Activated T-cell treated with anti-CD3 and anti-CD28 coated beads, Interleukin-2, amount 50 U/mL, for 72 hours (primary cell): ENCODE results near the gene ACSS1. TPM values are rescaled to one million over a fixed set of nuclear protein-coding genes. Genes with fewer than 3 reads are reported as not detected.
A peak's percentile ranks its signal among the peaks of the same experiment; 100 is the strongest.

Source experiments
- ATAC-seq, 2 donors: fragments of 150-1000 bp; cut with Tn5 transposase; replicated peaks in 1 of 2; 2 replicates each; pipeline ENCODE4 v1.10.0; 2021; ENCODE audit warnings: moderate library complexity in 2 of 2, mild to moderate bottlenecking in 1 of 2
- DNase-seq, 2 donors: peaks; one replicate each; pipeline ENCODE4 v3.0.0; 2021 to 2022; ENCODE audit warnings: mixed read lengths in 1 of 2
- H3K27ac Mint-ChIP-seq: one replicate; pipeline ENCODE4 v1.8.0; 2022; ENCODE audit warnings: mild to moderate bottlenecking, moderate library complexity, mixed read lengths
- H3K27me3 Mint-ChIP-seq: one replicate; pipeline ENCODE4 v1.8.0; 2022; ENCODE audit warnings: low read depth, mixed read lengths
- H3K36me3 Mint-ChIP-seq, 2 donors: one replicate each; pipeline ENCODE4 v1.8.0; 2022; ENCODE audit warnings: mixed read lengths in 2 of 2, mild to moderate bottlenecking in 1 of 2; ENCODE audit not compliant: insufficient read depth in 2 of 2
- H3K4me1 Mint-ChIP-seq: one replicate; pipeline ENCODE4 v1.8.0; 2022; ENCODE audit warnings: low read depth, mixed read lengths
- H3K4me3 Mint-ChIP-seq, 2 donors: one replicate each; pipeline ENCODE4 v1.8.0; 2022; ENCODE audit warnings: mild to moderate bottlenecking in 2 of 2, mixed read lengths in 2 of 2, moderate library complexity in 2 of 2
- H3K9me3 Mint-ChIP-seq, 2 donors: one replicate each; pipeline ENCODE4 v1.8.0; 2022; ENCODE audit warnings: mixed read lengths in 2 of 2
- total RNA-seq, 2 donors: library from RNA; stranded (reverse); gene quantifications; one replicate each; pipeline ENCODE4 v1.2.3, GENCODE V29; 2022

Gene ACSS1
- total RNA-seq, 2 donors from 2014 or later: 18.2 to 23.8 TPM

- Mint-ChIP-seq H3K27me3 (no peaks in the 10 kb centered on the region), H3K27ac (peak overlapping the region; percentile 54), H3K36me3 (peaks cover 33 to 63% of the 10 kb centered on the region in 2 donors), H3K4me3 (no peak overlapping the region), H3K9me3 (peaks cover 6% of the 10 kb centered on the region in 2 donors), H3K4me1 (peaks cover 21% of the 10 kb centered on the region)
- ATAC-seq (no peak), DNase-seq (no peak)
Observed at GRCh38 chr20:24977797-24978196, 80.1 kb downstream of the ACSS1 start.

GRCh38 chr20:24977336-24977735, 80.6 kb downstream of the ACSS1 start:
- ATAC-seq (no peak), DNase-seq (no peak)
- Mint-ChIP-seq H3K27ac (no peak overlapping the region), H3K9me3 (peaks cover 6% of the 10 kb centered on the region in 2 donors), H3K36me3 (peaks cover 31 to 61% of the 10 kb centered on the region in 2 donors), H3K4me1 (peaks cover 19% of the 10 kb centered on the region), H3K27me3 (no peaks in the 10 kb centered on the region), H3K4me3 (no peak overlapping the region)

DNA sequence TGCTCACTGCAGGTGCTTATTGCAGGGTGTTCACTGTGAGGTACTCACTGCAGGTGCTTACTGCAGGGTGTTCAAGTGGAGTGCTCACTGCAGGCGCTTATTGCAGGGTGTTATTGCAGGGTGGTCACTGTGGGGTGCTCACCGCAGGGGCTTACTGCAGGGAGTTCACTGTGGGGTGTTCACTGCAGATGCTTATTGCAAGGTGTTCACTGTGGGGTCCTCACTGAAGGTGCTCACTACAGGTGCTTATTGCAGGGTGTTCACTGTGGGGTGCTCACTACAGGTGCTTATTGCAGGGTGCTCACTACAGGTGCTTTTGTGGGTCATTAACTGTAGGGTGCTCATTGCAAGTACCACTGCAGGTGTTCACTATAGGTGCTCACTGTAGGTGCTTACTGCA, 85.6 kb downstream of the ACSS1 start:
- Mint-ChIP-seq H3K4me1 (no peaks in the 10 kb centered on the region), H3K27ac (no peak overlapping the region), H3K9me3 (peaks cover 6% of the 10 kb centered on the region in 2 donors), H3K27me3 (no peaks in the 10 kb centered on the region), H3K4me3 (no peak overlapping the region), H3K36me3 (peaks cover 17 to 50% of the 10 kb centered on the region in 2 donors)
- DNase-seq (no peak), ATAC-seq (no peak)

DNA sequence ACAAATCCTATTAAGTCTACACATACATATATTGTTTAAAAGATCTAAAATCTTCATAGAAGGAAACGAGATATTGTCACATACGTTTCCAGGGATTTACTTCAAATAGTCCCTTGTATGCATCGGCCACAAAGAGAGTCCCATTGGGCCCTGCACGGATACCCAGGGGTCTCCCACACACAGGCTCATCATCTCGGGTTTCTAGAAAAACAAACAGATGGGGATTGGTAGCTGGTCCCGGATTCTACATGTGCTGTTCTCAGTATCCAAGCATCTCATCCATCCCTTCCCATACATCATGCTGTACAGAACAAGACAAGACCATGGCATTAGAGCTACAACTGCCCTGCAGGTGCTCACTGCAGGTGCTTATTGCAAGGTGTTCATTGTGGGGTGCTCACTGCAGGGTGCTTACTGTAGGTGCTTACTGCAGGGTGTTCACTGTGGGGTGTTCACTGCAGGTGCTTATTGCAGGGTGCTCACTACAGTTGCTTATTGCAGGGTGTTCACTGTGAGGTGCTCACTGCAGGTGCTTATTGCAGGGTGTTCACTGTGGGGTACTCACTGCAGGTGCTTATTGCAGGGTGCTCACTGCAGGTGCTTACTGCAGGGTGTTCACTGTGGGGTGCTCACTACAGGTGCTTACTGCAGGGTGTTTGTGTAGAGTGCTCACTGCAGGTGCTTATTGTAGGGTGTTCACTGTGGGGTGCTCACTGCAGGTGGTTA, 86.4 kb downstream of the ACSS1 start:
- no peak for DNase-seq
- H3K9me3 Mint-ChIP-seq: peaks cover 4% of the 10 kb centered on the region in 2 donors
- H3K4me3 Mint-ChIP-seq: no peak overlapping the region

GRCh38 chr20:24970754-24971153, 87.2 kb downstream of the ACSS1 start:
- no peak overlapping the region for H3K27ac Mint-ChIP-seq
- H3K4me1 Mint-ChIP-seq: peaks cover 2% of the 10 kb centered on the region

More for the DNA sequence above, 86.4 kb downstream of the ACSS1 start:
- H3K4me1 Mint-ChIP-seq: no peaks in the 10 kb centered on the region
- no peak for ATAC-seq
- H3K36me3 Mint-ChIP-seq: peaks cover 12 to 44% of the 10 kb centered on the region in 2 donors
- H3K27me3 Mint-ChIP-seq: no peaks in the 10 kb centered on the region
- H3K27ac Mint-ChIP-seq: no peak overlapping the region

DNA sequence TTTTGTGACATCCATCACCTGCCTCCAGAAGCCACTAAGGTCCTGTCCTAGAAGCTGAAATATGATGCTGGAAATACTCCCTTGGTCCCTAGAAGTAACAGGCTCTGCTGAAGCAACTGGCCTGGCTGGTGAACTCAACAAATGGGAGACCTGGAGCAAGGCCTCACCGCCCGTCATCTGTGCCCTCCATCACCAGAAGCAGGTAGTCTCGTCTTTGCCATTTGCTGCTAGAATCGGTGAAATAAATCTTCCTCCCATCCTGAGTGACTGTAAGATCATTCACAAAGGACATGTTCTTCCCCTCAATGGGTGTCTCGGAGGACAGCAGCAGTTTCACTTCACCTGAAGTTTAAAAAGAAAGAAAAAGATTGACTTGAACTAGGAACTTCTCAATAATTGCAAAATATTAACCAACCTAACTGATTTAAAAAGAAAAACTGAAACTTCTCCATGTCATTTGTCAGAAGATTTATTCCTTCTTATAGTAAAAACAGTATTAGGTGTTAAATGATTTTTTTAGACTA, 87.8 kb downstream of the ACSS1 start:
- DNase-seq (no peak), ATAC-seq (no peak)
- peak overlapping the region; percentile 56 for H3K27ac Mint-ChIP-seq
- H3K4me3 Mint-ChIP-seq: no peak overlapping the region
- H3K27me3 Mint-ChIP-seq: no peaks in the 10 kb centered on the region
- no peaks in the 10 kb centered on the region for H3K9me3 Mint-ChIP-seq
- peaks cover 6 to 41% of the 10 kb centered on the region in 2 donors for H3K36me3 Mint-ChIP-seq
- peaks cover 9% of the 10 kb centered on the region for H3K4me1 Mint-ChIP-seq

More at GRCh38 chr20:24970754-24971153, 87.2 kb downstream of the ACSS1 start:
- no peak for DNase-seq
- H3K27me3 Mint-ChIP-seq: no peaks in the 10 kb centered on the region
- no peak overlapping the region for H3K4me3 Mint-ChIP-seq
- peaks cover 0 to 2% of the 10 kb centered on the region in 2 donors for H3K9me3 Mint-ChIP-seq
- no peak for ATAC-seq
- H3K36me3 Mint-ChIP-seq: peaks cover 6 to 41% of the 10 kb centered on the region in 2 donors

- peaks cover 15% of the 10 kb centered on the region for H3K4me1 Mint-ChIP-seq
- no peak for ATAC-seq
- H3K27ac Mint-ChIP-seq: no peak overlapping the region
- peaks cover 4 to 43% of the 10 kb centered on the region in 2 donors for H3K36me3 Mint-ChIP-seq
- no peaks in the 10 kb centered on the region for H3K9me3 Mint-ChIP-seq
- no peak overlapping the region for H3K4me3 Mint-ChIP-seq
- no peak for DNase-seq
- H3K27me3 Mint-ChIP-seq: no peaks in the 10 kb centered on the region
Observed at GRCh38 chr20:24969186-24970029, 88.5 kb downstream of the ACSS1 start.

DNA sequence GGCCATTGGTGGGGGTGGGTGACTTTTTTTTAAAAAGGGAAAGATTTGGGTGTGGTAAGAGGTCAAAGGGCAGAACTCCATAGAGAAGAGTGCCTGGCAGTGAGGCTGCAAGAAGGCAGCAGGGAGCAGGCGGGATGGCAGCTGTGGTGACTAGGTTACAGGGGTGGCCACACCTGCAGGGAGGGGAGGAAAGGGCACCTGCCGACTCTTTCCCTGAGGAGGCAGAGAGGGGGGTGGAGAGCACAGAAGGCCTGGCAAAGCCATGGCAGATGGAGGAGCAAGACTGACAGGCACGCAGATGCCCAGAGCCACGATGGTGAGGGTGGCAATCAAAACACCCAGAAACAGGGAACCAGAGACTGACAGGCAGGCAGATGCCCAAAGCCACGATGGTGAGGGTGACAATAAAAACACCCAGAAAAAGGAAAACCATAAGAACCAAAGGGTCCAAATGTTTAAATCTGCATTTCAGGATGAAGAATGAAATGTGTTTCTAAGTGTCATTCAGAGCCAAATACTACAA, 89.6 kb downstream of the ACSS1 start:
- ATAC-seq: no peak
- H3K27ac Mint-ChIP-seq: peak overlapping the region; percentile 30
- no peaks in the 10 kb centered on the region for H3K27me3 Mint-ChIP-seq
- H3K4me1 Mint-ChIP-seq: peaks cover 19% of the 10 kb centered on the region
- no peaks in the 10 kb centered on the region for H3K9me3 Mint-ChIP-seq
- no peak overlapping the region for H3K4me3 Mint-ChIP-seq
- H3K36me3 Mint-ChIP-seq: peaks cover 4 to 43% of the 10 kb centered on the region in 2 donors
- no peak for DNase-seq

- peaks cover 4 to 48% of the 10 kb centered on the region in 2 donors for H3K36me3 Mint-ChIP-seq
- H3K27me3 Mint-ChIP-seq: no peaks in the 10 kb centered on the region
- H3K4me1 Mint-ChIP-seq: peaks cover 19% of the 10 kb centered on the region
- peak overlapping the region; percentile 21 for H3K27ac Mint-ChIP-seq
- no peaks in the 10 kb centered on the region for H3K9me3 Mint-ChIP-seq
- DNase-seq (no peak), ATAC-seq (no peak)
- H3K4me3 Mint-ChIP-seq: no peak overlapping the region
Observed at GRCh38 chr20:24966317-24967012, 91.5 kb downstream of the ACSS1 start.

GRCh38 chr20:24965065-24965919, 92.6 kb downstream of the ACSS1 start:
- Mint-ChIP-seq H3K27me3 (no peaks in the 10 kb centered on the region), H3K4me3 (no peak overlapping the region), H3K9me3 (no peaks in the 10 kb centered on the region), H3K4me1 (peaks cover 24% of the 10 kb centered on the region), H3K36me3 (peaks cover 6 to 48% of the 10 kb centered on the region in 2 donors), H3K27ac (peak overlapping the region; percentile 44)
- peak; percentile 21 to 30 for ATAC-seq
- DNase-seq: no peak

- ATAC-seq (no peak), DNase-seq (no peak)
- peak overlapping the region; percentile 3 for H3K27ac Mint-ChIP-seq
- peaks cover 6 to 48% of the 10 kb centered on the region in 2 donors for H3K36me3 Mint-ChIP-seq
- H3K9me3 Mint-ChIP-seq: no peaks in the 10 kb centered on the region
- peaks cover 24% of the 10 kb centered on the region for H3K4me1 Mint-ChIP-seq
- H3K4me3 Mint-ChIP-seq: no peak overlapping the region
- H3K27me3 Mint-ChIP-seq: no peaks in the 10 kb centered on the region
Observed at GRCh38 chr20:24964506-24964840, 93.5 kb downstream of the ACSS1 start.
